Measurements from ENCODE around the gene NRBP1.

NRBP1 gene

GRCh38 chr2:27412419-27413152 is 15.8 kb upstream of the NRBP1 start:
- H3K27ac ChIP-seq (ENCODE audit: low read length), result no peak overlapping the region
- TF ChIP-seq, protein P1, sequence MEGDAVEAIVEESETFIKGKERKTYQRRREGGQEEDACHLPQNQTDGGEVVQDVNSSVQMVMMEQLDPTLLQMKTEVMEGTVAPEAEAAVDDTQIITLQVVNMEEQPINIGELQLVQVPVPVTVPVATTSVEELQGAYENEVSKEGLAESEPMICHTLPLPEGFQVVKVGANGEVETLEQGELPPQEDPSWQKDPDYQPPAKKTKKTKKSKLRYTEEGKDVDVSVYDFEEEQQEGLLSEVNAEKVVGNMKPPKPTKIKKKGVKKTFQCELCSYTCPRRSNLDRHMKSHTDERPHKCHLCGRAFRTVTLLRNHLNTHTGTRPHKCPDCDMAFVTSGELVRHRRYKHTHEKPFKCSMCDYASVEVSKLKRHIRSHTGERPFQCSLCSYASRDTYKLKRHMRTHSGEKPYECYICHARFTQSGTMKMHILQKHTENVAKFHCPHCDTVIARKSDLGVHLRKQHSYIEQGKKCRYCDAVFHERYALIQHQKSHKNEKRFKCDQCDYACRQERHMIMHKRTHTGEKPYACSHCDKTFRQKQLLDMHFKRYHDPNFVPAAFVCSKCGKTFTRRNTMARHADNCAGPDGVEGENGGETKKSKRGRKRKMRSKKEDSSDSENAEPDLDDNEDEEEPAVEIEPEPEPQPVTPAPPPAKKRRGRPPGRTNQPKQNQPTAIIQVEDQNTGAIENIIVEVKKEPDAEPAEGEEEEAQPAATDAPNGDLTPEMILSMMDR (IDR thresholded peaks at IDR 0.05; ENCODE audit: low read depth, low read length), result no peak
- no peak for TF ChIP-seq EZH2phosphoT487 (IDR thresholded peaks at IDR 0.05; ENCODE audit: low read depth)
- H3K9ac ChIP-seq (ENCODE audit: low read length), result no peak overlapping the region
- peaks cover under 1% of the 10 kb centered on the region for H3K36me3 ChIP-seq (replicated peaks; ENCODE audit: low read depth, low read length)
- H3K4me3 ChIP-seq (ENCODE audit: low read length), result no peak overlapping the region
- H3K79me2 ChIP-seq (ENCODE audit: low read length), result peaks cover 18% of the 10 kb centered on the region
- peaks cover 12% of the 10 kb centered on the region for H3K4me1 ChIP-seq (ENCODE audit: low read length)
- no peak overlapping the region for H3K4me2 ChIP-seq (ENCODE audit: low read length)
- no peak overlapping the region for H2AFZ ChIP-seq (ENCODE audit: low read depth, low read length)
- 0 out of 2 replicates have a peak, but pooled peaks cover 2% of the 10 kb centered on the region for H3K27me3 ChIP-seq (ENCODE audit: low read depth, low read length)
- H4K20me1 ChIP-seq (ENCODE audit: insufficient read depth, low read length), result peaks cover 10% of the 10 kb centered on the region
- no peaks in the 10 kb centered on the region for H3K9me3 ChIP-seq (ENCODE audit: insufficient read depth, low read length)

DNA sequence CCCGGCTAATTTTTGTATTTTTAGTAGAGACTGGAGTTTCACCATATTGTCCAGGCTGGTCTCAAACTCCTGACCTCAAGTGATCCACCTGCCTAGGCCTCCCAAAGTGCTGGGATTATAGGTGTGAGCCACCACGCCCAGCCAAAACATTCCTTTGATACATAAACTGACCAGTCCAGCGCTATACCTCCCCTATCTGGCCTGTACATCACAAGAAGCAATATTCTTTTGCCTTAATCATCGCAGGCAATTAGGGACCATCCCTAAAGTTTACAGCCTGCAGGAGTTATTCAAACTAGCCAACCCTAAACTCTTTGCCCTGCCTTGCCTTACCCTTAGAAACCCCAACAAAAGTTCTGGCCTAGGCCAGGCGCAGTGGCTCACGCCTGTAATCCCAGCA is 12.3 kb upstream of the NRBP1 start:
- TF ChIP-seq EZH2phosphoT487 (IDR thresholded peaks at IDR 0.05; ENCODE audit: low read depth), result no peak
- TF ChIP-seq, protein P1 (IDR thresholded peaks at IDR 0.05; ENCODE audit: low read depth, low read length), result no peak
- no peaks in the 10 kb centered on the region for H3K36me3 ChIP-seq (replicated peaks; ENCODE audit: low read depth, low read length)
- H3K4me3 ChIP-seq (ENCODE audit: low read length), result no peak overlapping the region
- H3K79me2 ChIP-seq (ENCODE audit: low read length), result no peaks in the 10 kb centered on the region
- no peak overlapping the region for H2AFZ ChIP-seq (ENCODE audit: low read depth, low read length)
- H3K4me1 ChIP-seq (ENCODE audit: low read length), result no peaks in the 10 kb centered on the region
- no peak overlapping the region for H3K27ac ChIP-seq (ENCODE audit: low read length)
- no peak overlapping the region for H3K4me2 ChIP-seq (ENCODE audit: low read length)
- no peak overlapping the region for H3K9ac ChIP-seq (ENCODE audit: low read length)
- H3K9me3 ChIP-seq (ENCODE audit: insufficient read depth, low read length), result no peaks in the 10 kb centered on the region
- no peaks in the 10 kb centered on the region for H4K20me1 ChIP-seq (ENCODE audit: insufficient read depth, low read length)
- 0 out of 2 replicates have a peak, but pooled peaks cover 2% of the 10 kb centered on the region for H3K27me3 ChIP-seq (ENCODE audit: low read depth, low read length)

GRCh38 chr2:27420996-27421395 is 7.4 kb upstream of the NRBP1 start:
- H3K4me2 ChIP-seq (ENCODE audit: low read length), result no peak overlapping the region

GRCh38 chr2:27421660-27422250 is 6.7 kb upstream of the NRBP1 start:
- Histone ChIP-seq H3K9ac (ENCODE audit: low read length) (no peak overlapping the region), H3K4me1 (ENCODE audit: low read length) (no peaks in the 10 kb centered on the region), H3K79me2 (ENCODE audit: low read length) (no peaks in the 10 kb centered on the region)

More at GRCh38 chr2:27420996-27421395, 7.4 kb upstream of the NRBP1 start:
- no peak overlapping the region for H3K27ac ChIP-seq (ENCODE audit: low read length)
- no peak for TF ChIP-seq EZH2phosphoT487 (IDR thresholded peaks at IDR 0.05; ENCODE audit: low read depth)
- TF ChIP-seq, protein P1 (IDR thresholded peaks at IDR 0.05; ENCODE audit: low read depth, low read length), result no peak
- H3K79me2 ChIP-seq (ENCODE audit: low read length), result no peaks in the 10 kb centered on the region
- no peak overlapping the region for H3K9ac ChIP-seq (ENCODE audit: low read length)
- H3K4me3 ChIP-seq (ENCODE audit: low read length), result no peak overlapping the region
- H3K9me3 ChIP-seq (ENCODE audit: insufficient read depth, low read length), result no peaks in the 10 kb centered on the region
- no peaks in the 10 kb centered on the region for H3K27me3 ChIP-seq (ENCODE audit: low read depth, low read length)
- H3K36me3 ChIP-seq (replicated peaks; ENCODE audit: low read depth, low read length), result no peaks in the 10 kb centered on the region
- H2AFZ ChIP-seq (ENCODE audit: low read depth, low read length), result no peak overlapping the region
- no peaks in the 10 kb centered on the region for H4K20me1 ChIP-seq (ENCODE audit: insufficient read depth, low read length)
- no peaks in the 10 kb centered on the region for H3K4me1 ChIP-seq (ENCODE audit: low read length)

More at GRCh38 chr2:27421660-27422250, 6.7 kb upstream of the NRBP1 start:
- no peaks in the 10 kb centered on the region for H3K36me3 ChIP-seq (replicated peaks; ENCODE audit: low read depth, low read length)
- H3K27me3 ChIP-seq (ENCODE audit: low read depth, low read length), result no peaks in the 10 kb centered on the region
- H3K9me3 ChIP-seq (ENCODE audit: insufficient read depth, low read length), result no peaks in the 10 kb centered on the region
- H4K20me1 ChIP-seq (ENCODE audit: insufficient read depth, low read length), result no peaks in the 10 kb centered on the region
- H3K4me3 ChIP-seq (ENCODE audit: low read length), result no peak overlapping the region
- no peak overlapping the region for H3K4me2 ChIP-seq (ENCODE audit: low read length)
- H3K27ac ChIP-seq (ENCODE audit: low read length), result no peak overlapping the region
- TF ChIP-seq, protein P1 (IDR thresholded peaks at IDR 0.05; ENCODE audit: low read depth, low read length), result no peak
- TF ChIP-seq EZH2phosphoT487 (IDR thresholded peaks at IDR 0.05; ENCODE audit: low read depth), result no peak
- H2AFZ ChIP-seq (ENCODE audit: low read depth, low read length), result no peak overlapping the region

Data from OCI-LY3 (cell line).